CD8-positive, alpha-beta memory T cell (primary cell): ENCODE data around the gene SCTR. TPM values are rescaled to one million over a fixed set of nuclear protein-coding genes. Genes with fewer than 3 reads are reported as not detected.

Experiments used
- CTCF ChIA-PET: fragments of 350-600 bp; sonication (Branson Sonifier 250); formaldehyde crosslinking; loops from one replicate; lab custom pipeline; 2021; ENCODE audit warnings: antibody characterized with exemption; lab: Charles Lee
- POLR2A ChIA-PET: fragments of 350-600 bp; sonication (Branson Sonifier 250); formaldehyde crosslinking; loops from one replicate; lab custom pipeline; 2021; ENCODE audit warnings: antibody characterized with exemption; lab: Charles Lee
- DNase-seq, 5 donors: peaks; one replicate each; pipeline versions ENCODE4 v3.0.0 to v3.0.0-alpha.2; 2020 to 2022; ENCODE audit warnings: mixed read lengths in 1 of 5
- H3K27ac ChIP-seq: one replicate; pipeline ENCODE4 v1.7.0; 2013; ENCODE audit warnings: low read depth, mild to moderate bottlenecking, low read length, moderate library complexity
- H3K27me3 ChIP-seq: 2 replicates; pipeline ENCODE4 v1.7.0; 2013; ENCODE audit warnings: low read length, mild to moderate bottlenecking; ENCODE audit not compliant: insufficient read depth, poor library complexity, severe bottlenecking
- H3K36me3 ChIP-seq: 2 replicates; pipeline ENCODE4 v1.7.0; 2013; ENCODE audit warnings: mild to moderate bottlenecking, low read length, moderate library complexity; ENCODE audit not compliant: insufficient read depth
- H3K4me1 ChIP-seq: 2 replicates; pipeline ENCODE4 v1.7.0; 2013; ENCODE audit warnings: mild to moderate bottlenecking, low read length, moderate library complexity; ENCODE audit not compliant: insufficient read depth
- H3K4me3 ChIP-seq: 2 replicates; pipeline ENCODE4 v1.7.0; 2013; ENCODE audit warnings: mild to moderate bottlenecking, low read length
- H3K9me3 ChIP-seq: 2 replicates; pipeline ENCODE4 v1.7.0; 2013; ENCODE audit warnings: mild to moderate bottlenecking, low read length
- H3K27ac Mint-ChIP-seq, 8 donors: one replicate each; pipeline ENCODE4 v1.8.0; 2020 to 2021; ENCODE audit warnings: mixed read lengths in 8 of 8, mild to moderate bottlenecking in 6 of 8, inconsistent platforms in 3 of 8, moderate library complexity in 3 of 8
- H3K27me3 Mint-ChIP-seq, 2 donors: one replicate each; pipeline ENCODE4 v1.8.0; 2020 to 2021; ENCODE audit warnings: mixed read lengths in 2 of 2, mild to moderate bottlenecking in 1 of 2, moderate library complexity in 1 of 2
- H3K36me3 Mint-ChIP-seq, 3 donors: one replicate each; pipeline ENCODE4 v1.8.0; 2020 to 2021; ENCODE audit warnings: mixed read lengths in 3 of 3, inconsistent platforms in 1 of 3, mild to moderate bottlenecking in 1 of 3
- H3K4me1 Mint-ChIP-seq, 3 donors: one replicate each; pipeline ENCODE4 v1.8.0; 2020 to 2021; ENCODE audit warnings: mixed read lengths in 3 of 3, inconsistent platforms in 1 of 3, mild to moderate bottlenecking in 1 of 3
- H3K4me3 Mint-ChIP-seq, 7 donors: one replicate each; pipeline ENCODE4 v1.8.0; 2020 to 2021; ENCODE audit warnings: mixed read lengths in 7 of 7, mild to moderate bottlenecking in 6 of 7, moderate library complexity in 4 of 7, inconsistent platforms in 2 of 7
- H3K9me3 Mint-ChIP-seq, 5 donors: one replicate each; pipeline ENCODE4 v1.8.0; 2020 to 2022; ENCODE audit warnings: mixed read lengths in 5 of 5, mild to moderate bottlenecking in 3 of 5, moderate library complexity in 2 of 5, inconsistent platforms in 1 of 5
- polyA plus RNA-seq: library from polyadenylated mRNA; unstranded; fragments of 300-500 nt; fragmentation: Illumina TruSeq; gene quantifications from one replicate; pipeline ENCODE4 v1.2.3, GENCODE V29; 2021
- total RNA-seq, 2 experiments: library from RNA; stranded (reverse); gene quantifications; one replicate each; pipeline ENCODE4 v1.2.3, GENCODE V29; 2021

Gene SCTR
- total and polyA plus RNA-seq, 3 experiments from 2014 or later, result not detected

- Histone ChIP-seq H3K9me3 (no peaks in the 10 kb centered on the region), H3K27ac (no peak overlapping the region), H3K27me3 (peaks cover 17% of the 10 kb centered on the region), H3K4me3 (no peak overlapping the region), H3K4me1 (no peaks in the 10 kb centered on the region), H3K36me3 (no peaks in the 10 kb centered on the region)
- H3K27me3 Mint-ChIP-seq, result peaks cover 36 to 84% of the 10 kb centered on the region in 2 donors
- CTCF ChIA-PET, result no interaction called here
- H3K27ac Mint-ChIP-seq, result no peak overlapping the region
- no peak for DNase-seq
- no peaks in the 10 kb centered on the region for H3K36me3 Mint-ChIP-seq
- H3K9me3 Mint-ChIP-seq, result no peaks in the 10 kb centered on the region
- peaks cover 4 to 9% (median 8%) of the 10 kb centered on the region in 3 donors for H3K4me1 Mint-ChIP-seq
- POLR2A ChIA-PET, result no interaction called here
- H3K4me3 Mint-ChIP-seq, result no peak overlapping the region
Measured at GRCh38 chr2:119428488-119429224, 95.6 kb downstream of the SCTR start.

GRCh38 chr2:119427756-119428155, 96.5 kb downstream of the SCTR start:
- Mint-ChIP-seq H3K9me3 (peaks cover 0 to 1% (median 0%) of the 10 kb centered on the region in 5 donors), H3K27me3 (peaks cover 31 to 80% of the 10 kb centered on the region in 2 donors), H3K4me1 (peaks cover 4 to 9% (median 8%) of the 10 kb centered on the region in 3 donors), H3K27ac (no peak overlapping the region), H3K4me3 (no peak overlapping the region), H3K36me3 (no peaks in the 10 kb centered on the region)
- H3K9me3 ChIP-seq, result no peaks in the 10 kb centered on the region
- H3K4me3 ChIP-seq, result no peak overlapping the region
- no peak overlapping the region for H3K27ac ChIP-seq
- H3K27me3 ChIP-seq, result peaks cover 12% of the 10 kb centered on the region
- no peaks in the 10 kb centered on the region for H3K4me1 ChIP-seq
- CTCF ChIA-PET, result no interaction called here
- no peaks in the 10 kb centered on the region for H3K36me3 ChIP-seq
- no peak for DNase-seq
- POLR2A ChIA-PET, result no interaction called here

DNA sequence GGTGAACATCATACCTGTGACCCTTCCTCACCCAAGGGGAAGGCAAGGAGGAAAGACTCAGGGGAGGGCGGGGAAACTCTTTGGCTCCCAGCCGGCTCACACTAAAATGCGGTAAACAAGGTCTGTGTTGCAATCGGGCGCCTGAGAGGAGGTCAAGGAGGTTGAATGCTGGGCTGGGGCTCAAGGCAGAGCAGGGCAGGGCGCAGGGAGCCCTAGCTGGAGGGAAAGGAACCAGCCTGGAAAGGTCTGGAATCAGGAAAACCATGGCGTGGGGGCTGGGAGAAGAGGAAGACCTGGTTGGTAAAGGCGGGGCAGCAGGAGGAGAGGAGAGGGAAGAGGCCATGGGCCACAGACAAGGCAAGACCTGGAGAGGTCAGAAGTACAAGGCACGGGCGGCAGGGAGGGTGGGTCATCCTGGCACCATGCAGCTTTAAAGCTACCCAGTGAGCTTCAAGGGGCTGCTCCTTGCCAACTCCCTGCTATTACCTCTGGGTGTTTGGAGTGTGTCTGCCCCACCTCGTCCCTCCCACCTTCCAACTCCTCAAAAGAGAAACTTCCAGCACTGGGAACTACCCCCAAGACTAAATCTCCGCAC, 97.4 kb downstream of the SCTR start:
- H3K27ac ChIP-seq, result no peak overlapping the region

GRCh38 chr2:119426396-119426675, 97.9 kb downstream of the SCTR start:
- no peaks in the 10 kb centered on the region for H3K9me3 ChIP-seq
- POLR2A ChIA-PET, result no interaction called here
- H3K4me3 ChIP-seq, result no peak overlapping the region
- Mint-ChIP-seq H3K4me1 (peaks cover 1 to 4% (median 4%) of the 10 kb centered on the region in 3 donors), H3K27ac (no peak overlapping the region), H3K9me3 (peaks cover 0 to 7% (median 0%) of the 10 kb centered on the region in 5 donors), H3K4me3 (no peak overlapping the region), H3K36me3 (no peaks in the 10 kb centered on the region), H3K27me3 (peaks cover 26 to 85% of the 10 kb centered on the region in 2 donors)
- H3K36me3 ChIP-seq, result no peaks in the 10 kb centered on the region
- no peaks in the 10 kb centered on the region for H3K4me1 ChIP-seq
- DNase-seq, result no peak
- CTCF ChIA-PET, result no interaction called here
- H3K27me3 ChIP-seq, result peaks cover 10% of the 10 kb centered on the region
- no peak overlapping the region for H3K27ac ChIP-seq

More for the DNA sequence above, 97.4 kb downstream of the SCTR start:
- H3K9me3 ChIP-seq, result no peaks in the 10 kb centered on the region
- Mint-ChIP-seq H3K27me3 (peaks cover 26 to 79% of the 10 kb centered on the region in 2 donors), H3K4me3 (no peak overlapping the region), H3K36me3 (no peaks in the 10 kb centered on the region), H3K9me3 (peaks cover 0 to 2% (median 0%) of the 10 kb centered on the region in 5 donors), H3K4me1 (peaks cover 1 to 4% (median 4%) of the 10 kb centered on the region in 3 donors), H3K27ac (no peak overlapping the region)
- H3K4me1 ChIP-seq, result no peaks in the 10 kb centered on the region
- H3K27me3 ChIP-seq, result peaks cover 10% of the 10 kb centered on the region
- DNase-seq, result no peak
- H3K36me3 ChIP-seq, result no peaks in the 10 kb centered on the region
- POLR2A ChIA-PET, result no interaction called here
- no peak overlapping the region for H3K4me3 ChIP-seq
- CTCF ChIA-PET, result no interaction called here

DNA sequence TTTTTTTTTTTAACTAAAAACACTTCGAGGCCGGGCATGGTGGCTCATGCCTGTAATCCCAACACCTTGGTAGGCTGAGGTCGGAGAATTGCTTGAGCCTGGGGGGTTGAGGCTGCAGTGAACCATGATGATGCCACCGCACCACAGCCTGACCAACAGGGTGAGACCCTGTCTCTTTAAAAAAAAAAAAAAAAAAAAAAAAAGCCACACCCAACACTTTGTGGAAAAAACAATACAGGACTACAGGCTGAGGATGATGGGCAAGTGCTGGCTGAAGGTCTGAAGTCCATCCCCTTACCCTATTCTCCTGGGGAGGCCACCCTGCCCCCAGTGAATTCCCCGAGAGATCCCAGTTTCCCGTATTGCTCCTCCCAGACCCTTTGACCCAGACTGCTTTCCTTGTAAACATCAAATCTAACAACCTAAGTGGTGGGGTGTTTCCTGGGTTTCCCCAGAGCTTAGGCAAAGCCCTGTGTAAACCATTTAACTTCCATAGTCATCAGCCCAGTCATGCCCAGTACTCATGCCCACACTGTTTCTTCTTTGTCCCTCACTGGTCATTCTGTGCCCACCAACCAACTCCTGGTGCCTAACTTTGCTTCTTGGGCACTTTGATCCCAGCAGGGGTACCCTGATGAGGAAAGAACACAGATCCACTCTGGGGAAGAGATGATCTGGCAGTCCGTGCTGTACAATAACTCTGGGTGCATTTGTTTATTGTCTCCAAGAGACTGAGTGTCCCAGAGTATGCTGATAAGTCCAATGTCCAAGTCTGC, 98.5 kb downstream of the SCTR start:
- H3K4me1 Mint-ChIP-seq, result no peaks in the 10 kb centered on the region
- peaks cover 26 to 83% of the 10 kb centered on the region in 2 donors for H3K27me3 Mint-ChIP-seq
- H3K4me3 Mint-ChIP-seq, result no peak overlapping the region
- H3K9me3 Mint-ChIP-seq, result peaks cover 0 to 7% (median 0%) of the 10 kb centered on the region in 5 donors
- H3K36me3 Mint-ChIP-seq, result no peaks in the 10 kb centered on the region
- no peak for DNase-seq
- Histone ChIP-seq H3K27ac (no peak overlapping the region), H3K4me3 (no peak overlapping the region), H3K4me1 (no peaks in the 10 kb centered on the region), H3K27me3 (peaks cover 10% of the 10 kb centered on the region), H3K36me3 (no peaks in the 10 kb centered on the region), H3K9me3 (no peaks in the 10 kb centered on the region)
- ChIA-PET CTCF (no interaction called here), POLR2A (no interaction called here)
- H3K27ac Mint-ChIP-seq, result no peak overlapping the region

- Mint-ChIP-seq H3K4me3 (no peak overlapping the region), H3K4me1 (no peaks in the 10 kb centered on the region), H3K9me3 (peaks cover 0 to 7% (median 0%) of the 10 kb centered on the region in 5 donors), H3K27me3 (peaks cover 23 to 79% of the 10 kb centered on the region in 2 donors), H3K36me3 (no peaks in the 10 kb centered on the region), H3K27ac (no peak overlapping the region)
- no peaks in the 10 kb centered on the region for H3K36me3 ChIP-seq
- H3K9me3 ChIP-seq, result no peaks in the 10 kb centered on the region
- H3K27me3 ChIP-seq, result peaks cover 10% of the 10 kb centered on the region
- DNase-seq, result no peak
- ChIA-PET CTCF (no interaction called here), POLR2A (no interaction called here)
- H3K4me3 ChIP-seq, result no peak overlapping the region
- H3K4me1 ChIP-seq, result no peaks in the 10 kb centered on the region
- no peak overlapping the region for H3K27ac ChIP-seq
Measured at GRCh38 chr2:119425119-119425405, 99.2 kb downstream of the SCTR start.

GRCh38 chr2:119424284-119425118, 99.8 kb downstream of the SCTR start:
- Mint-ChIP-seq H3K4me1 (no peaks in the 10 kb centered on the region), H3K36me3 (no peaks in the 10 kb centered on the region), H3K27ac (no peak overlapping the region), H3K27me3 (peaks cover 18 to 79% of the 10 kb centered on the region in 2 donors), H3K9me3 (peaks cover 0 to 7% (median 0%) of the 10 kb centered on the region in 5 donors), H3K4me3 (no peak overlapping the region)
- no peaks in the 10 kb centered on the region for H3K4me1 ChIP-seq
- H3K36me3 ChIP-seq, result no peaks in the 10 kb centered on the region
- no peak overlapping the region for H3K27ac ChIP-seq
- no peaks in the 10 kb centered on the region for H3K9me3 ChIP-seq
- CTCF ChIA-PET, result no interaction called here
- no peak for DNase-seq
- POLR2A ChIA-PET, result no interaction called here
- H3K4me3 ChIP-seq, result no peak overlapping the region
- H3K27me3 ChIP-seq, result peaks cover 4% of the 10 kb centered on the region
